ENCODE measurements around the gene ZRANB3.

DNA sequence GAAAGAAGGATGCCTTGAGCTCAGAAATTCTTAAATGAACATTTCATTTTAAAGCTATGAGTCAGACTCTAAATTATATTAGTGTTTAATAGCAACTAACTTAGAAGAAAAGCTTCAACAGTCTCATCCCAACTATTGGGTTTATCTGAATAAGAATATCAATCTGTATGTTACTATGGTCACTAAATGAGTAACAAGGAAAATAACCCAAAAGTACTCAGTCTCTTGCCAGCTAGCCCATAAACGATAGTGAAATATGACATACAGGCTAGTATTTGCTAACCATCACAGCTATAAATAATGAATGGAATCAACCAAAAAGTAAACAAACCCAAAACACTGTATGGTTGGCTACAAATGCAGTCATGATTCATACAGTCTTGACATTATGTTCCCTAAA, 304.1 kb downstream of the ZRANB3 start:
- TF ChIP-seq, protein P1, sequence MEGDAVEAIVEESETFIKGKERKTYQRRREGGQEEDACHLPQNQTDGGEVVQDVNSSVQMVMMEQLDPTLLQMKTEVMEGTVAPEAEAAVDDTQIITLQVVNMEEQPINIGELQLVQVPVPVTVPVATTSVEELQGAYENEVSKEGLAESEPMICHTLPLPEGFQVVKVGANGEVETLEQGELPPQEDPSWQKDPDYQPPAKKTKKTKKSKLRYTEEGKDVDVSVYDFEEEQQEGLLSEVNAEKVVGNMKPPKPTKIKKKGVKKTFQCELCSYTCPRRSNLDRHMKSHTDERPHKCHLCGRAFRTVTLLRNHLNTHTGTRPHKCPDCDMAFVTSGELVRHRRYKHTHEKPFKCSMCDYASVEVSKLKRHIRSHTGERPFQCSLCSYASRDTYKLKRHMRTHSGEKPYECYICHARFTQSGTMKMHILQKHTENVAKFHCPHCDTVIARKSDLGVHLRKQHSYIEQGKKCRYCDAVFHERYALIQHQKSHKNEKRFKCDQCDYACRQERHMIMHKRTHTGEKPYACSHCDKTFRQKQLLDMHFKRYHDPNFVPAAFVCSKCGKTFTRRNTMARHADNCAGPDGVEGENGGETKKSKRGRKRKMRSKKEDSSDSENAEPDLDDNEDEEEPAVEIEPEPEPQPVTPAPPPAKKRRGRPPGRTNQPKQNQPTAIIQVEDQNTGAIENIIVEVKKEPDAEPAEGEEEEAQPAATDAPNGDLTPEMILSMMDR (IDR thresholded peaks at IDR 0.05; ENCODE audit: low read length) = no peak
- no peak for TF ChIP-seq EZH2 (IDR thresholded peaks at IDR 0.05; ENCODE audit: borderline replicate concordance, low read length)

All from OCI-LY1 (cell line).